Prostate gland (tissue), 2 donors: Measurements from ENCODE around the gene CCDC80.

Experiments used
- CTCF ChIP-seq, 4 experiments: fragments of 200-600 bp in 2 of 4; fragments of 450-650 bp in 2 of 4; sonication (generic) in 2 of 4; IDR thresholded peaks; 1 replicate in 3 of 4; 2 replicates in 1 of 4; pipeline ENCODE4 v1.5.1; 2016 to 2019; ENCODE audit warnings: antibody characterized with exemption in 4 of 4, mild to moderate bottlenecking in 2 of 4, moderate library complexity in 2 of 4
- POLR2A ChIP-seq: fragments of 450-650 bp; IDR thresholded peaks from one replicate; pipeline ENCODE4 v1.6.1; 2016; ENCODE audit warnings: antibody characterized with exemption, mild to moderate bottlenecking

GRCh38 chr3:112688085-112688769 lies 47.3 kb upstream of the CCDC80 start:
- TF ChIP-seq CTCF (IDR thresholded peaks at IDR 0.05), result no peak
- TF ChIP-seq POLR2A, result no peak
